Stomach smooth muscle (tissue), 2 donors: ENCODE data around the gene ABHD16B.

Source experiments
- H3K27ac ChIP-seq: one replicate; pipeline ENCODE4 v1.7.0; 2013; ENCODE audit warnings: mild to moderate bottlenecking, low read length, inconsistent platforms
- H3K27me3 ChIP-seq, 2 donors: one replicate each; pipeline ENCODE4 v1.7.0; 2013; ENCODE audit warnings: low read length in 2 of 2; ENCODE audit not compliant: insufficient read depth in 2 of 2, control insufficient read depth in 1 of 2
- H3K36me3 ChIP-seq, 2 donors: one replicate each; pipeline ENCODE4 v1.7.0; 2013; ENCODE audit warnings: low read length in 2 of 2; ENCODE audit not compliant: control insufficient read depth in 2 of 2, insufficient read depth in 2 of 2
- H3K4me1 ChIP-seq: one replicate; pipeline ENCODE4 v1.7.0; 2013; ENCODE audit warnings: low read length; ENCODE audit not compliant: control insufficient read depth, insufficient read depth
- H3K4me3 ChIP-seq, 2 donors: one replicate each; pipeline ENCODE4 v1.7.0; 2013; ENCODE audit warnings: low read length in 2 of 2
- H3K9ac ChIP-seq, 2 donors: one replicate each; pipeline ENCODE4 v1.7.0; 2013; ENCODE audit warnings: low read length in 2 of 2, mild to moderate bottlenecking in 1 of 2
- H3K9me3 ChIP-seq, 2 donors: one replicate each; pipeline ENCODE4 v1.7.0; 2013; ENCODE audit warnings: low read length in 2 of 2; ENCODE audit not compliant: control insufficient read depth in 2 of 2
- donor health status: healthy.
- donor health status: Pancreatic carcinoma.

The ABHD16B gene

DNA sequence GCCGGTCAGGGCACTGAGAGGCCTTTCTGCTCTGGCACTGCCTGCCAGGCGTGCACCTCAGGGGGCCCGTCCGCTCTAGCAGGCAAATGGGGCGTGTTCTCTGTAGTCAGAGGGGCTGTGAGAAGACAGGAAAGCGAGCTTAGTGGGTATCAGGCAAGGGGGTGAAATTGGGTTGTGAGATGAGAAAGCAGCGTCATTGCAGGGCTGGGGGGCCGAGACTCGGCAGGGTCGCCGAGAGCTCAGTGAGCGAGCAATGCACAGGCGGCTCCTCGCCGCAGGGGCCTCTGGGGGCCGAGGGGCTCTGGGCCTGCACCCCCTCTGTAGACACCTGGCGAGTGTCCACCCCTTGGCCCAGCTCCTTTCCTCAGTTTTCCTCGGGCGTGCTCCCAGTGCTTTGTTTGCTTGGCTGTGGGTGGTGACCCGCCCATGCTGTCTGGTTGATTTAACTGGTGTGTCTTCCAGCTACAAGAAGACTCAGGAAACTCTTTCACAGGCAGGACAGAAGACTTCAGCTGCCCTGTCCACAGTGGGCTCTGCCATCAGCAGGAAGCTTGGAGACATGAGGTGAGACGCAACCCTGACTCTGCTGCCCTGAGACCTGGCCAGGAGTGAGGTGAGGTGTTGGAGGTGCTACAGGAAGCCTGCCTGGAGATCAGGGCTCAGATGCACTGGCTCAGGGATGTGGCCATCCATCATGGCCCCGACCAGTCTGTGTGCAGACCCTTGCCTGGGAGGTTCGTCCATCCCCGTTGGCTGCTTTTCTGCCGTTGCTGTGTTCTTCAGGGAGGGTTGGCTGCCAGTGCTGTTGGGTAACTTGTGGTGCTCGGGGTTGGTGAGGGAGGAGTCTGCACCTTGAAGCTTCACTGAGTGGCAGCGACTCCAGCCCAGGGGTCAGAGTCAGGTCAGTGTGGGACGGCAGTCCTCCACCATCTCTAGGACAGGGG, 21.2 kb downstream of the ABHD16B start:
- H3K36me3 ChIP-seq = peaks cover 23 to 26% of the 10 kb centered on the region in 2 donors

DNA sequence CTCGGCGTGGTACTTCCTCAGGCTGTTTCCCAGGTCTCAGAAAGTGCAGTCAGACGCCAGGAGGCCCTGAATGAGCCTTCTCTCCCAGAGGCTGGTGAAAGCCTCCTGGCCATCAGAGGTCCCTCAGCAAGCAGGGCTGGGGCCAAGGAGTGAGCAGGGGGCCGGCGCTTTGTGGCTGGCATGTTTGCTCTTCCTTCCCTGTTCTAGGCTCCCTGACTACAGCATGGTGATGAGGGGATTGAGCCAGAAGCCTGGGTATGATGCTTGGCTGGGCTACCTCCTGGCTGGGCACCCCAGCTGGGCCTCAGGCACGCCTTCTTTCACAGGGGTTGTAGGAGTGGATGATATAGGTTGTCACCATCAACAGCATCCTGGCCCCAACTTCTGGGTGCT, 21.9 kb downstream of the ABHD16B start:
- Histone ChIP-seq H3K9ac (no peak overlapping the region), H3K27ac (no peak overlapping the region), H3K36me3 (peaks cover 24 to 25% of the 10 kb centered on the region in 2 donors), H3K4me3 (no peak overlapping the region), H3K4me1 (no peaks in the 10 kb centered on the region), H3K27me3 (no peaks in the 10 kb centered on the region), H3K9me3 (no peaks in the 10 kb centered on the region)

More for the DNA sequence above, 21.2 kb downstream of the ABHD16B start:
- Histone ChIP-seq H3K27me3 (no peaks in the 10 kb centered on the region), H3K4me1 (no peaks in the 10 kb centered on the region), H3K4me3 (no peak overlapping the region), H3K27ac (no peak overlapping the region), H3K9me3 (no peaks in the 10 kb centered on the region), H3K9ac (no peak overlapping the region)

DNA sequence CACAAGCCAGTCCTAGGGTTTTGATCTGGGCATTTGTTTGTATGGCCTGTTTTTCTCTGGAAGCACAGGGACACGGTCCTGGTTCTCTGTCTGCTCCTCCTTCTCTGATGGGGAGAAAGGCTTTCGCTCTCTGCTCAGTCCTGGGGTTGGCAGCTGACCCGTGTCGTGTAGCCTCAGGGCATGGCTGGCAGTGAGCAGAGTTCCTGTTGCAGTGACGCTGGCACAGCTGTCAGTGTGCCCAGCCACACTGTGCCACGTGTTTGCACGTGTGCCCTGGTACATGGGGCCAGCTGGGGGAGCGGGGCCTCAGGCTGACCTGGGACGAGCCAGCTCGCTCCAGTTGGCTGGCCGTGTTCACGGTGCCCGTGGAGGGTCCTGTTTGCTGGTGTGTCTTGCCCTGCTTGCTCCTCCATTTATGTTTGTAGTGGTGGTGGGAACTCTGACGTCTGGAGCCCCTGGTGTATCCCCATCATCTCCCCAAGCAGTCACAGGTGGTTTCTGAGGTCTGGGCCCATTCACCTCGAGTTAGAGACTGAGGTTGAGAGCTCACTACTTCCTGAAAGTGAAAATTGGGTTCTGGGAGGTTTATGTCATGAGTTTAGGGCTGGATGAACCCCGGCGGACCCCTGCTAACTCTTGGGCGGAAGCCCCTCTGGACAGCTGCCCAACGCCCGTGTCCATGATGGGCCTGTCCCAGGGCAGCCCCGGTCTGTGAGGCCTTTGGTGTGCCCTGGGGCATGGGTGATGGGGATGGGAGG, 23.4 kb downstream of the ABHD16B start:
- Histone ChIP-seq H3K4me1 (no peaks in the 10 kb centered on the region), H3K9me3 (no peaks in the 10 kb centered on the region), H3K27ac (no peak overlapping the region), H3K9ac (no peak overlapping the region), H3K36me3 (peaks cover 29 to 30% of the 10 kb centered on the region in 2 donors), H3K4me3 (no peak overlapping the region), H3K27me3 (no peaks in the 10 kb centered on the region)

DNA sequence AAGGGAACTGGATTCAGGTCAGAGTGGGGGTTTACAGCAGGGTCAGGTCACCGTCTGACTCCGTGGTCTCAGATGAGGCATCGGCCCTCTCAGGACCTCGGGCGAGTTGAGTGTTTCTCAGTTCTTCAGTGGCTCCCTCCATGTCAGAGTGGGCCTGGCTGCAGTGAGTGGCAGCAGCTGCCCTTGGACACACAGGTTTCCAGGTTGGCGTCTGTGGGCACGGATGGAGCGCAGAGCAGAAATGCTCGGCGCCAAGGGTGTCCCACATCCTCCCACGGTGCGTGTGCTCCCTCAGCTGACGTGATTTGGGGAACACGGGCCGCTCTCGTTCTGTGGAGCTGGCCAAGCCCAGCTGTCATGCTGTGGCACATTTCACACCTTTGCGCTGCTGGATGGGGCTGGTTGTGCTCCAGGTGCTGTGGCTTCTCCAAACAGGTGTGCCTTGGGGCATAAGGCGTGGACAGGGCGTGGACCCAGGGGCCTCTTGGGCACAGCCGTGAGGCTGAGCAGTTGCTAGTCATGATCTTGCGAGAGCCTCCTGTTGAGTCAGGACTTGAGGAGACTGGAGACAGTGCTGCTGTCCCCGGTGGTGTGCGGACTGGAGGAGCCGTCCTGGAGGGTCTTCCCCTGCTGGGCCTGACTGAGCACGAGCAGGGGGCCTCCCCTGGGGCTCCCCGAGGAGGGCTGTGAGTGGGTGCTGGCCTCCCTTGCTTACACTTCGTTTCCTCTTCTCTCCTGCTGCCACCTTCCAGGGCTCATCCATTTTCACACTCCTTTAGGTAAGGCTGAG, 24.2 kb downstream of the ABHD16B start:
- Histone ChIP-seq H3K9me3 (no peaks in the 10 kb centered on the region), H3K4me1 (no peaks in the 10 kb centered on the region), H3K36me3 (peaks cover 36 to 37% of the 10 kb centered on the region in 2 donors)

DNA sequence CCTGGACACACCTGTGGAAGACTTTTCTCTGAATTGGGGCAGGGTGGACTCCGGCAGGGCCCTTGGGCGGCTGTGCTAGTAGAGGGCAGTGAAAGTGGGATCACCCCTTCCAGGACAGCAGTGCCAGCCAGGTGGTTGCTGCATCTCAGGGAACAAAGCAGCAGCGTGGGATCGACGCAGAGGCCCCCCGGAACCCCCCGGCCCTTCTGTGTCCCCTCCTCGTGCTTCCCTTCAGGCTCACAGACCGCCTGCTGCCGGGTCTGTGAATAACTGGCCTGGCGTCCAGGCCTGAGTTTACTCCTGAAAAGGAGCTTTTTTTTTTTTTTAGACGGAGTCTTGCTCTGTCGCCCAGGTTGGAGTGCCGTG, 24.7 kb downstream of the ABHD16B start:
- Histone ChIP-seq H3K4me3 (no peak overlapping the region), H3K9me3 (no peaks in the 10 kb centered on the region), H3K9ac (no peak overlapping the region), H3K4me1 (no peaks in the 10 kb centered on the region), H3K27me3 (no peaks in the 10 kb centered on the region), H3K27ac (no peak overlapping the region), H3K36me3 (peaks cover 41 to 42% of the 10 kb centered on the region in 2 donors)

More for the DNA sequence above, 24.2 kb downstream of the ABHD16B start:
- H3K9ac ChIP-seq = no peak overlapping the region
- H3K4me3 ChIP-seq = no peak overlapping the region
- no peak overlapping the region for H3K27ac ChIP-seq
- H3K27me3 ChIP-seq = no peaks in the 10 kb centered on the region

DNA sequence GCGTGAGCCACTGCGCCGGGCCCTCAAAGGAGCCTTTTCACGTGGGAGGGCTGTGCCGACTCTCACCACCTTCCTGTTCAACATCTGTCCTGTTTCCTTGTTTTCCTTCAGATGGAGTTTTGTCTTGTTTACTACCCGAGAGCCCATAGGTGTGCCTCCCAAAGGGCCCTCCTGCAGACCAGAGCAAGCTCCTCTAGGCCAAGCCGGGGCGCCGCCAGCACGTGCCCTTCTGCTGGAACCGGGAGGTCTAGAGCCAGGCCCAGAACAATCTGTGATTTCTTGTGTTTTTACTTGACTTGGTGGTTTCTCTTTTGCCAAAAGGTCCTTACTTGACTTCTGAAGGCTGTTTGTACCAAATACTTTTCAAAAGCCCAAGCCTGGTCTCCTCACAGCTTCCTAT, 25.6 kb downstream of the ABHD16B start:
- Histone ChIP-seq H3K27me3 (no peaks in the 10 kb centered on the region), H3K27ac (no peak overlapping the region), H3K9ac (no peak overlapping the region), H3K36me3 (peaks cover 44% of the 10 kb centered on the region in 2 donors), H3K9me3 (no peaks in the 10 kb centered on the region), H3K4me3 (no peak overlapping the region), H3K4me1 (no peaks in the 10 kb centered on the region)

DNA sequence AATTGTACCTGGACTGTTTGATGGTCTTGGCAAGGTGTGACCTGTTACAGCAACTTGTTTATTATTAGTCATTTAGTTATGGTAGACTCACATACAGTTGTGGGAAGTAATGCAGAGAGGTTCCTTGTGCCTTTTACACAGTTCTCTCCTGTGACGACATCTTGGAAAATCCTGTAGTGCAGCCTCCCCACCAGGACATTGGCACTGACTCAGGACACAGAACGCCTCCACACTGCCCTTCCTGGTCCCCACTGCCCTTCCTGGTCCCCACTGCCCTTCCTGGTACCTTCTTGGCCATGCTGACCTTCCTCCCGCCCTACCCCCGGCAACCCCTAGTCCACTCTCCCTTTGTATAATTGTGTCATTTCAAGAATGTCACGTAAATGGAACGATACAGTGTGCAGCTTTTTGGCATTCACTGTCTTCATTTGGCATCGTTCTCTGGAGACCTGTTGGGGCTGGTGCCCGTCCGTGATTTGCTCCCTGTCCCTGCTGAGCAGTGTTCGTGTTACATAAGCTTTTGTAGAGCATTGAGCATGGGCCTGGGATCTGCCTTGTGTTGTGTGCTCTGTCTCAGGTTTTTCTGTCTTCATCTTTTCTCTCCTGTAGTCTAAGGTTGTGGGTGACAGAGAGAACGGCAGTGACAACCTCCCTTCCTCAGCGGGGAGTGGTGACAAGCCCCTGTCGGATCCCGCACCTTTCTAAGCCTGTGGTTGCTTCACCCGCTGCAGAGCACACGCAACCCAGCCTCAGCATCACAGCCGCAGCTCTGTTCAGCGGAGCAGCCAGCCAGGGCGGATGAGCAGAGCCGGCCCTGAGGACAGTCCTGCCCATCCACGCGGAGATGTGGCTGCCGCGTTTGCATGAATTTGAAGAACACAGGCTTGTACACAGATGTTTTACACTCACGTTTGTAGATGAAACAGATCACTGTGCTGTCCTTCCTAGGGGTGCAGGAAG, 28.2 kb downstream of the ABHD16B start:
- Histone ChIP-seq H3K27me3 (no peaks in the 10 kb centered on the region), H3K4me1 (peaks cover 7% of the 10 kb centered on the region), H3K36me3 (peaks cover 32 to 35% of the 10 kb centered on the region in 2 donors), H3K9me3 (no peaks in the 10 kb centered on the region), H3K27ac (no peak overlapping the region), H3K4me3 (no peak overlapping the region), H3K9ac (no peak overlapping the region)

DNA sequence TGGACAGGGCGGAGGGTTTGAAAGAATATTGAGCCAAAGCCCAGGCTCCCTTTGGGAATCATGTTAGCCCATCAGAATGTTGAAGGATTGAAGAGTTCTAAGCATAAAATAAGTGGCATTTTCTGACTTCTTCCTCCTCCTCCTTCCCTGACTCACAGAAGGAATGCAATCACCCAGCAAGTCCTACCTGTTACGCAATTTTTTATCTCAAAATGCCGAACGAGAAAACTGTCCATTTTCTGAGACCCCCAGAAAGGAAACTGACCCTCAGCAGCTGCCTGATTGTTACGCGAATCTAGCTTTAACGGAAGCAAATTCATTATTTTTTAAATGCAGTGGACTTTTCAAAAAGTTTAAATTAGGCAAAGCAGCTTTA, 28.9 kb downstream of the ABHD16B start:
- no peak overlapping the region for H3K4me3 ChIP-seq
- no peak overlapping the region for H3K9ac ChIP-seq
- peaks cover 7% of the 10 kb centered on the region for H3K4me1 ChIP-seq
- H3K27ac ChIP-seq = no peak overlapping the region
- no peaks in the 10 kb centered on the region for H3K9me3 ChIP-seq
- peaks cover 29 to 35% of the 10 kb centered on the region in 2 donors for H3K36me3 ChIP-seq
- H3K27me3 ChIP-seq = no peaks in the 10 kb centered on the region

DNA sequence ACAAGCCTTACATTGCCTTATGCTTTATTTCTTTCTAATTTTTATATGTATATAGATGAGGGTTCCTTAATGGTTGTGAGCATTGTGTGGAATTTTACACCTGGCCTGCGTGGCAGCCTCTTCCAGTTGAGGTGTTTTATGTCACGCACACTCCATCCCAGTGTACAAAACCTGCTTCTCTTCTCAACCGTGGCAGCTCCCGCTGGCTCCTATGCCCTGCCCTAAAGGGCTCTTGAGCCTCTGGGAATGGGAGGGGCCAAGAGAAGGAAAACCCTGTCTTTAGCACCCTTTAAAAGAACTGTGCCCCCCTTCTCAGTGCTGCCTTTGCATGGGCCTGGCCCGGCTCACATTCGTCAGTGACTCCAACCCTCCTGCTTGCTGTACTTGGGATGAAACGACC, 29.3 kb downstream of the ABHD16B start:
- H3K27me3 ChIP-seq = no peaks in the 10 kb centered on the region
- H3K9me3 ChIP-seq = no peaks in the 10 kb centered on the region
- H3K9ac ChIP-seq = no peak overlapping the region
- no peak overlapping the region for H3K4me3 ChIP-seq
- no peak overlapping the region for H3K27ac ChIP-seq
- peaks cover 7% of the 10 kb centered on the region for H3K4me1 ChIP-seq
- peaks cover 29 to 33% of the 10 kb centered on the region in 2 donors for H3K36me3 ChIP-seq
